ENCODE results near the gene MLLT6.
"Not testable (repeated sequence)": the region's sequence is repeated elsewhere in the genome, so short reads cannot be mapped to it uniquely, and the experiment has no call there.

The MLLT6 gene

GRCh38 chr17:38725066-38725465 is 20.0 kb downstream of the MLLT6 start:
- DNase-seq (ENCODE audit: low read depth in 4 of 4, low spot score in 1 of 4): no peak

- DNase-seq (ENCODE audit: low read depth in 4 of 4, low spot score in 1 of 4): not testable (repeated sequence)
Observed at GRCh38 chr17:38726145-38726544, 21.1 kb downstream of the MLLT6 start.

GRCh38 chr17:38727736-38728135 is 22.7 kb downstream of the MLLT6 start:
- DNase-seq (ENCODE audit: low read depth in 4 of 4, low spot score in 1 of 4): peak in 2 of 4 experiments; percentile 38 to 79

GRCh38 chr17:38728290-38728831 is 23.3 kb downstream of the MLLT6 start:
- DNase-seq (ENCODE audit: low read depth in 4 of 4, low spot score in 1 of 4): no peak

GRCh38 chr17:38729368-38729885 is 24.4 kb downstream of the MLLT6 start:
- DNase-seq (ENCODE audit: low read depth in 4 of 4, low spot score in 1 of 4): no peak

GRCh38 chr17:38729886-38730525 is 24.9 kb downstream of the MLLT6 start, which contains the start of gene CISD3:
TSS of gene CISD3 (plus strand) at chr17:38730341. CDS start at chr17:38730359, 18 bp downstream.
- DNase-seq (ENCODE audit: low read depth in 4 of 4, low spot score in 1 of 4): peak in 3 of 4 experiments; percentile 74 to 86 (median 76)

GRCh38 chr17:38730526-38731379 is 25.7 kb downstream of the MLLT6 start:
- DNase-seq (ENCODE audit: low read depth in 4 of 4, low spot score in 1 of 4): no peak

GRCh38 chr17:38731526-38732294 is 26.6 kb downstream of the MLLT6 start:
- DNase-seq (ENCODE audit: low read depth in 4 of 4, low spot score in 1 of 4): no peak

- no peak for DNase-seq (ENCODE audit: low read depth in 4 of 4, low spot score in 1 of 4)
Observed at GRCh38 chr17:38732376-38733281, 27.6 kb downstream of the MLLT6 start.

GRCh38 chr17:38733282-38733981 is 28.4 kb downstream of the MLLT6 start:
- DNase-seq (ENCODE audit: low read depth in 4 of 4, low spot score in 1 of 4): no peak

- DNase-seq (ENCODE audit: low read depth in 4 of 4, low spot score in 1 of 4): no peak
Observed at GRCh38 chr17:38733982-38734973, 29.2 kb downstream of the MLLT6 start.

GRCh38 chr17:38735161-38735997 is 30.3 kb downstream of the MLLT6 start:
- DNase-seq (ENCODE audit: low read depth in 4 of 4, low spot score in 1 of 4): peak in 3 of 4 experiments; percentile 61 to 76 (median 70)

- no peak for DNase-seq (ENCODE audit: low read depth in 4 of 4, low spot score in 1 of 4)
Observed at GRCh38 chr17:38738007-38738662, 33.1 kb downstream of the MLLT6 start.

GRCh38 chr17:38738686-38739085 is 33.6 kb downstream of the MLLT6 start:
- DNase-seq (ENCODE audit: low read depth in 4 of 4, low spot score in 1 of 4): no peak

- no peak for DNase-seq (ENCODE audit: low read depth in 4 of 4, low spot score in 1 of 4)
Observed at GRCh38 chr17:38739305-38739704, 34.2 kb downstream of the MLLT6 start.

- no peak for DNase-seq (ENCODE audit: low read depth in 4 of 4, low spot score in 1 of 4)
Observed at GRCh38 chr17:38740044-38740443, 35.0 kb downstream of the MLLT6 start.

GRCh38 chr17:38740806-38741205 is 35.7 kb downstream of the MLLT6 start:
- no peak for DNase-seq (ENCODE audit: low read depth in 4 of 4, low spot score in 1 of 4)

Measured in stimulated activated CD4-positive, alpha-beta T cell treated with anti-CD3 and anti-CD28 coated beads, Interleukin-1b, Interleukin-23, amount 100 ng/mL, for 24 hours (primary cell).